HepG2 (cell line): Measurements from ENCODE around the gene VGLL4. TPM values are rescaled to one million over a fixed set of nuclear protein-coding genes. Genes with fewer than 3 reads are reported as not detected.
A peak's percentile ranks its signal among the peaks of the same experiment; 100 is the strongest.

Experiments
- ATF4 ChIP-seq, 2 experiments: fragments of 450-650 bp in 1 of 2; sonication (generic) in 1 of 2; formaldehyde crosslinking; IDR thresholded peaks; 2 replicates each; pipeline versions ENCODE4 v1.5.0 to v1.8.0; 2020 to 2022; ENCODE audit warnings: mild to moderate bottlenecking in 1 of 2, missing genetic modification reagents in 1 of 2
- EED ChIP-seq: sonication (generic); formaldehyde crosslinking; IDR thresholded peaks from 2 replicates; pipeline ENCODE4 v1.5.0; 2020; ENCODE audit warnings: mild to moderate bottlenecking, missing genetic modification reagents
- GABPA ChIP-seq, 2 experiments: IDR thresholded peaks; 2 replicates each; pipeline ENCODE4 v1.6.1; 2011 to 2016; ENCODE audit warnings: low read depth in 2 of 2, low read length in 1 of 2, missing biosample characterization in 1 of 2, missing genetic modification characterization in 1 of 2
- HMG20A ChIP-seq: IDR thresholded peaks from 2 replicates; pipeline ENCODE4 v1.6.1; 2016; ENCODE audit warnings: borderline replicate concordance
- JARID2 ChIP-seq: sonication (generic); formaldehyde crosslinking; IDR thresholded peaks from 2 replicates; pipeline ENCODE4 v1.8.1; 2023; ENCODE audit warnings: missing genetic modification reagents, inconsistent platforms; ENCODE audit not compliant: insufficient replicate concordance
- MXD4 ChIP-seq: IDR thresholded peaks from 2 replicates; pipeline ENCODE4 v1.6.1; 2016; ENCODE audit warnings: mild to moderate bottlenecking, missing biosample characterization, missing genetic modification reagents
- NR2F2 ChIP-seq: IDR thresholded peaks from 2 replicates; pipeline ENCODE4 v1.6.1; 2012; ENCODE audit warnings: low read depth, inconsistent platforms, borderline replicate concordance
- NRL ChIP-seq: sonication (generic); formaldehyde crosslinking; IDR thresholded peaks from 2 replicates; pipeline ENCODE4 v1.5.0; 2020; ENCODE audit warnings: missing genetic modification reagents, mild to moderate bottlenecking, moderate library complexity, borderline replicate concordance
- RXRA ChIP-seq: sonication (generic); formaldehyde crosslinking; IDR thresholded peaks from 2 replicates; pipeline ENCODE4 v1.5.1; 2020; ENCODE audit warnings: missing genetic modification reagents
- SMC3 ChIP-seq: IDR thresholded peaks from 2 replicates; pipeline ENCODE4 v1.6.1; 2011; ENCODE audit warnings: low read length, improper control_type of control experiment
- SP1 ChIP-seq, 2 experiments: fragments of 450-650 bp in 1 of 2; sonication (generic) in 1 of 2; formaldehyde crosslinking in 1 of 2; IDR thresholded peaks; 2 replicates each; pipeline versions ENCODE4 v1.4.0 to v1.6.1; 2016 to 2020; ENCODE audit warnings: missing genetic modification reagents in 1 of 2
- SRSF1 ChIP-seq: fragments of 200-400 bp; formaldehyde crosslinking; optimal IDR thresholded peaks from 2 replicates; pipeline ENCODE3; 2017; ENCODE audit warnings: mild to moderate bottlenecking, low read depth, low read length, moderate library complexity
- TARDBP ChIP-seq: sonication (generic); formaldehyde crosslinking; IDR thresholded peaks from 2 replicates; pipeline ENCODE4 v1.8.0; 2022; ENCODE audit warnings: mild to moderate bottlenecking, missing genetic modification reagents
- ZBTB43 ChIP-seq: sonication (generic); formaldehyde crosslinking; conservative IDR thresholded peaks from 2 replicates; pipeline ENCODE4 v1.4.0; 2020; ENCODE audit warnings: missing genetic modification reagents
- ZGPAT ChIP-seq: IDR thresholded peaks from 2 replicates; pipeline ENCODE4 v1.6.1; 2016; ENCODE audit warnings: mild to moderate bottlenecking
- ZNF343 ChIP-seq: sonication (generic); formaldehyde crosslinking; IDR thresholded peaks from 2 replicates; pipeline ENCODE4 v1.4.0; 2020; ENCODE audit warnings: mild to moderate bottlenecking, missing genetic modification reagents
- ZNF362 ChIP-seq: sonication (generic); formaldehyde crosslinking; IDR thresholded peaks from 2 replicates; pipeline ENCODE4 v1.4.0; 2020; ENCODE audit warnings: missing genetic modification reagents, mild to moderate bottlenecking, borderline replicate concordance
- ZNF780A ChIP-seq: sonication (generic); formaldehyde crosslinking; IDR thresholded peaks from 2 replicates; pipeline ENCODE4 v1.8.0; 2022; ENCODE audit warnings: mild to moderate bottlenecking, missing genetic modification reagents, moderate library complexity
- ZNF792 ChIP-seq: IDR thresholded peaks from 2 replicates; pipeline ENCODE4 v1.6.1; 2016
- ZXDC ChIP-seq: sonication (generic); formaldehyde crosslinking; IDR thresholded peaks from 2 replicates; pipeline ENCODE4 v1.5.0; 2020; ENCODE audit warnings: mild to moderate bottlenecking, missing genetic modification reagents
- polyA plus RNA-seq, 8 experiments: library from polyadenylated mRNA; depleted of rRNA in 3 of 8; stranded (reverse) in 7 of 8; unstranded in 1 of 8; fragments of >200 nt; fragmentation: Illumina TruSeq in 4 of 8; extraction: Trizol in 4 of 8; gene quantifications; 2 replicates each; pipeline versions ENCODE4 v1.2.1 to v1.2.3, GENCODE V29; 2011 to 2016; ENCODE audit warnings: low read depth in 4 of 8, missing spikeins in 1 of 8, mixed read lengths in 1 of 8; ENCODE audit not compliant: insufficient read depth in 1 of 8
- total RNA-seq, 5 experiments: library from RNA; depleted of rRNA; stranded (reverse); fragments of >200 nt; fragmentation: Illumina TruSeq; extraction: Trizol; gene quantifications; 2 replicates each; pipeline ENCODE4 v1.2.3, GENCODE V29; 2016; ENCODE audit warnings: low read depth in 1 of 5

Gene VGLL4
- total and polyA plus RNA-seq, 2 of the 13 experiments (the other 11 are each of a cell fraction or from before 2014, with no cell fraction given): 23.2 to 39.0 TPM

GRCh38 chr3:11642431-11643191 is 1.1 kb downstream of the VGLL4 start (continued):
- no peak; the same call in 1 of the 2 replicates for TF ChIP-seq ZBTB43 (CRISPR knock-in tag)
- no peak for TF ChIP-seq ZNF780A (CRISPR knock-in tag)
- peak; percentile 24; the same call in 1 of the 2 replicates for TF ChIP-seq TARDBP (CRISPR knock-in tag)
- 0 out of 4 replicates have a peak, but pooled peaks of 1 of the 2 experiments have one; percentile 50 for TF ChIP-seq ATF4 (CRISPR knock-in tag; IDR thresholded peaks at IDR 0.05)
- 0 out of 2 replicates have a peak, but pooled peaks have one; percentile 4 for TF ChIP-seq ZNF343 (CRISPR knock-in tag)
- TF ChIP-seq ZXDC (CRISPR knock-in tag): 0 out of 2 replicates have a peak, but pooled peaks have one; percentile 36
- peak; percentile 72 for TF ChIP-seq GABPA (IDR thresholded peaks at IDR 0.05; ENCODE audit: low read depth, low read length)
- TF ChIP-seq GABPA (CRISPR knock-in tag; IDR thresholded peaks at IDR 0.05; ENCODE audit: low read depth): peak; percentile 86
- peak; percentile 90; the same call in 1 of the 2 replicates for TF ChIP-seq NRL
- TF ChIP-seq RXRA (CRISPR knock-in tag): peak; percentile 59
- 0 out of 2 replicates have a peak, but pooled peaks have one; percentile 30 for TF ChIP-seq NR2F2
- peak; percentile 34; the same call in 1 of the 2 replicates for TF ChIP-seq HMG20A (CRISPR knock-in tag)
- no peak for TF ChIP-seq SP1 (IDR thresholded peaks at IDR 0.05)
- TF ChIP-seq SP1 (CRISPR knock-in tag; IDR thresholded peaks at IDR 0.05): no peak
- peak; percentile 82 for TF ChIP-seq SRSF1
- TF ChIP-seq MXD4 (CRISPR knock-in tag): 0 out of 2 replicates have a peak, but pooled peaks have one; percentile 51
- peak; percentile 14; the same call in 1 of the 2 replicates for TF ChIP-seq ZNF362 (CRISPR knock-in tag)
- TF ChIP-seq SMC3: peak; percentile 8; the same call in 1 of the 2 replicates
- 0 out of 2 replicates have a peak, but pooled peaks have one; percentile 48 for TF ChIP-seq ZNF792 (CRISPR knock-in tag)
- peak; percentile 78; the same call in 1 of the 2 replicates for TF ChIP-seq EED (CRISPR knock-in tag)
- peak; percentile 85 for TF ChIP-seq ZGPAT (CRISPR knock-in tag)
- no peak for TF ChIP-seq JARID2
